ENCODE results near the gene SUGCT. TPM values are rescaled to one million over a fixed set of nuclear protein-coding genes. Genes with fewer than 3 reads are reported as not detected.
"Not testable (repeated sequence)": the region's sequence is repeated elsewhere in the genome, so short reads cannot be mapped to it uniquely, and the experiment has no call there.

SUGCT gene
- total RNA-seq, 2 experiments from 2014 or later: 0.44 to 0.57 TPM

GRCh38 chr7:40118201-40118600 lies 16.6 kb upstream of the SUGCT start:
- H3K27me3 Mint-ChIP-seq; H3K9me3 Mint-ChIP-seq; H3K4me3 Mint-ChIP-seq; H3K27ac Mint-ChIP-seq; H3K36me3 Mint-ChIP-seq; POLR2A ChIA-PET; H3K4me1 Mint-ChIP-seq; ATAC-seq (ENCODE audit: low read depth); DNase-seq: not testable (repeated sequence)

- no peaks in the 10 kb centered on the region for H3K27me3 Mint-ChIP-seq
- H3K4me3 Mint-ChIP-seq: no peak overlapping the region
- ATAC-seq (ENCODE audit: low read depth): no peak
- H3K4me1 Mint-ChIP-seq: no peaks in the 10 kb centered on the region
- H3K36me3 Mint-ChIP-seq: peaks cover 7% of the 10 kb centered on the region
- no peak overlapping the region for H3K27ac Mint-ChIP-seq
- POLR2A ChIA-PET: no interaction called here
- no peaks in the 10 kb centered on the region for H3K9me3 Mint-ChIP-seq
- no peak for DNase-seq
Observed at GRCh38 chr7:40120020-40120419, 14.8 kb upstream of the SUGCT start.

- ATAC-seq (ENCODE audit: low read depth); H3K27me3 Mint-ChIP-seq: not testable (repeated sequence)
Observed at GRCh38 chr7:40122100-40122939, 12.5 kb upstream of the SUGCT start.

GRCh38 chr7:40122940-40123254 lies 11.9 kb upstream of the SUGCT start:
- ATAC-seq (ENCODE audit: low read depth): no peak
- DNase-seq: no peak
- H3K27ac Mint-ChIP-seq: no peak overlapping the region
- POLR2A ChIA-PET: no interaction called here
- no peaks in the 10 kb centered on the region for H3K4me1 Mint-ChIP-seq
- H3K9me3 Mint-ChIP-seq: no peaks in the 10 kb centered on the region
- H3K4me3 Mint-ChIP-seq: no peak overlapping the region
- peaks cover 10% of the 10 kb centered on the region for H3K36me3 Mint-ChIP-seq
- H3K27me3 Mint-ChIP-seq: no peaks in the 10 kb centered on the region

More at GRCh38 chr7:40122100-40122939, 12.5 kb upstream of the SUGCT start:
- not testable (repeated sequence) for H3K36me3 Mint-ChIP-seq, H3K27ac Mint-ChIP-seq, DNase-seq, H3K4me3 Mint-ChIP-seq, H3K4me1 Mint-ChIP-seq, H3K9me3 Mint-ChIP-seq
- POLR2A ChIA-PET: interaction anchor here (0.6 kb wide), 1 partner anchor 1480 kb away, joined by 4 read pairs; no protein-coding TSS in a partner anchor

GRCh38 chr7:40133561-40134427 lies 1.0 kb upstream of the SUGCT start:
- Mint-ChIP-seq H3K9me3 (no peaks in the 10 kb centered on the region), H3K4me1 (peaks cover 15% of the 10 kb centered on the region), H3K27me3 (peaks cover 10% of the 10 kb centered on the region), H3K4me3 (peak overlapping the region; percentile 94), H3K27ac (peak overlapping the region; percentile 86), H3K36me3 (peaks cover 6% of the 10 kb centered on the region)
- POLR2A ChIA-PET: interaction anchor here (0.6 to 1.4 kb wide), 7 partner anchors 9 to 552 kb away, joined by 3 to 5 read pairs (median 4); partner anchors contain the start of gene CDK13
- DNase-seq (no peak), ATAC-seq (ENCODE audit: low read depth) (peak; percentile 69)

- Mint-ChIP-seq H3K27me3 (peaks cover 10% of the 10 kb centered on the region), H3K9me3 (no peaks in the 10 kb centered on the region), H3K36me3 (peaks cover 4% of the 10 kb centered on the region), H3K27ac (peak overlapping the region; percentile 38), H3K4me3 (peak overlapping the region; percentile 73), H3K4me1 (peaks cover 14% of the 10 kb centered on the region)
- POLR2A ChIA-PET: interaction anchor here (0.6 to 1.4 kb wide), 5 partner anchors 10 to 185 kb away, joined by 3 to 5 read pairs (median 4); partner anchors contain the start of gene CDK13
- ATAC-seq (ENCODE audit: low read depth) (no peak), DNase-seq (no peak)
Observed at GRCh38 chr7:40135317-40135610, 459 bp downstream of the SUGCT start.

- Mint-ChIP-seq H3K4me3 (no peak overlapping the region), H3K27me3 (peaks cover 10% of the 10 kb centered on the region), H3K4me1 (peaks cover 6% of the 10 kb centered on the region), H3K9me3 (no peaks in the 10 kb centered on the region), H3K36me3 (no peaks in the 10 kb centered on the region), H3K27ac (no peak overlapping the region)
- DNase-seq: no peak
- ATAC-seq (ENCODE audit: low read depth): no peak
- POLR2A ChIA-PET: no interaction called here
Observed at GRCh38 chr7:40137563-40137962, 2.8 kb downstream of the SUGCT start.

- POLR2A ChIA-PET: no interaction called here
- Mint-ChIP-seq H3K4me1 (no peaks in the 10 kb centered on the region), H3K27me3 (peaks cover 13% of the 10 kb centered on the region), H3K9me3 (no peaks in the 10 kb centered on the region), H3K36me3 (no peaks in the 10 kb centered on the region), H3K27ac (no peak overlapping the region), H3K4me3 (no peak overlapping the region)
- no peak for DNase-seq
- no peak for ATAC-seq (ENCODE audit: low read depth)
Observed at GRCh38 chr7:40138973-40139372, 4.2 kb downstream of the SUGCT start.

- H3K36me3 Mint-ChIP-seq; DNase-seq; H3K4me3 Mint-ChIP-seq; H3K27ac Mint-ChIP-seq; H3K9me3 Mint-ChIP-seq; ATAC-seq (ENCODE audit: low read depth); H3K4me1 Mint-ChIP-seq; POLR2A ChIA-PET: not testable (repeated sequence)
- H3K27me3 Mint-ChIP-seq: peaks cover 13% of the 10 kb centered on the region
Observed at GRCh38 chr7:40139891-40140290, 5.1 kb downstream of the SUGCT start.

GRCh38 chr7:40141916-40142315 lies 7.1 kb downstream of the SUGCT start:
- H3K27ac Mint-ChIP-seq; H3K9me3 Mint-ChIP-seq; H3K4me3 Mint-ChIP-seq; H3K36me3 Mint-ChIP-seq; DNase-seq; H3K4me1 Mint-ChIP-seq; ATAC-seq (ENCODE audit: low read depth); POLR2A ChIA-PET; H3K27me3 Mint-ChIP-seq: not testable (repeated sequence)

GRCh38 chr7:40145596-40146130 lies 10.9 kb downstream of the SUGCT start:
- H3K27me3 Mint-ChIP-seq; DNase-seq; ATAC-seq (ENCODE audit: low read depth); H3K36me3 Mint-ChIP-seq; H3K9me3 Mint-ChIP-seq; H3K4me1 Mint-ChIP-seq; POLR2A ChIA-PET; H3K27ac Mint-ChIP-seq; H3K4me3 Mint-ChIP-seq: not testable (repeated sequence)

- peaks cover 4% of the 10 kb centered on the region for H3K27me3 Mint-ChIP-seq
- ATAC-seq (ENCODE audit: low read depth) (no peak), DNase-seq (no peak)
- H3K4me3 Mint-ChIP-seq: no peak overlapping the region
- peaks cover 3% of the 10 kb centered on the region for H3K4me1 Mint-ChIP-seq
- no peak overlapping the region for H3K27ac Mint-ChIP-seq
- no peaks in the 10 kb centered on the region for H3K9me3 Mint-ChIP-seq
- no peaks in the 10 kb centered on the region for H3K36me3 Mint-ChIP-seq
- POLR2A ChIA-PET: no interaction called here
Observed at GRCh38 chr7:40147371-40148246, 12.8 kb downstream of the SUGCT start.

GRCh38 chr7:40148247-40148580 lies 13.4 kb downstream of the SUGCT start:
- H3K4me1 Mint-ChIP-seq; H3K4me3 Mint-ChIP-seq; DNase-seq; POLR2A ChIA-PET; H3K36me3 Mint-ChIP-seq; H3K27ac Mint-ChIP-seq; H3K9me3 Mint-ChIP-seq; H3K27me3 Mint-ChIP-seq; ATAC-seq (ENCODE audit: low read depth): not testable (repeated sequence)

All from activated naive CD8-positive, alpha-beta T cell treated with anti-CD3 and anti-CD28 coated beads, Interleukin-2, amount 10 ng/mL, durations not matched to agents 7 days and 5 days (primary cell).